ENCODE measurements around the gene ULK3. TPM values are rescaled to one million over a fixed set of nuclear protein-coding genes. Genes with fewer than 3 reads are reported as not detected.

Gene ULK3
- total and polyA plus RNA-seq, 2 donors (not counting 3 experiments of a cell fraction or from before 2014, with no cell fraction given): 36.0 to 48.6 TPM

DNA sequence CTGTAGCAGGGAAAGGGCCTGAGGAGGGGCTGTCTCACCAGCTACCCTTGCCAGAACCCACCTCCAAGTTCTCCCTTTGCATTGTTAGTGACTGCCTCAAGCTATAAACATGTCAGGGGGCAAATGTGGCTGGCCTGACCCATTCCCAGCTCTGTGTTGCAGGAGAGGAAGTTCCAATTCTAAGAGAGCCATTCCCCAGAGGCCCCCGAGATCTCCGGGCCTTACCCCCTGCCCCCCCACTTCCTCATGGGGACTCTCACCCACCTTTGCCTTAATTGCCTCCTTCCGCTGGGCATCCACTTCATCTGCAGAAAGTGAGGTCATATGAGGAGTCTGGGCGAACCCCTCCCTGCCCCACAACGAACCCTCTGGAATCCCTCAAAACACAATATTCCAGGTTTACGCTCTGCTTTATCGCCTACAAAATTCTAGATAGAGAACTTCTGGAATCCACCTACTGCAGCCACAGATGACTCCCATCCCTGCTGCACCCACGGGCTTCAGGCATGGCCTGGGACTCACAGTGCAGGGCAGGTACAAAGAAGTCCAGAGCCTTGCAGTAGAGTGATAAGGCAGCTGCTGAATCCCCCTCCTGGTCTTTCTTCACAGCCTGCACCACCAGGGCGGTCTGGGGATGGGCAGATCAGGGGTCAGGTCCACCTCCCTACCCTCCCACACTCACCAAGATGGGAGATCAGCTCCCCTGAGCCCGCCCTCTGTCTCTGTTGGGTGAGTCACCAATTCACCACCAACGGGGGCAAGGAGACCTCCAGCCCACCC, 4.0 kb downstream of the ULK3 start:
- dilution Hi-C loops (cut with MboI; ENCODE audit: extremely low pct_ligation_motif_present, low sequenced_read_pairs) (no loop called here), intact Hi-C loops (cut with micrococcal nuclease) (no loop called here)
- Histone ChIP-seq H3K36me3 (ENCODE audit: control insufficient read depth in 2 of 2, extremely low read depth in 1 of 2, insufficient read depth in 2 of 2, low read length in 2 of 2) (peaks cover 0 to 8% of the 10 kb centered on the region in 2 experiments), H3K9ac (replicated peaks; ENCODE audit: extremely low read depth, insufficient read depth, low read length) (no peak overlapping the region), H3K4me3 (replicated peaks in 1 of 3; ENCODE audit: insufficient read depth in 1 of 3, low read depth in 1 of 3, low read length in 3 of 3) (no peak overlapping the region), H2AFZ (ENCODE audit: low read depth, low read length) (no peak overlapping the region), H3K27ac (ENCODE audit: insufficient read depth, low read depth, low read length) (no peak overlapping the region), H3K79me2 (ENCODE audit: control insufficient read depth, insufficient read depth, low read length) (peaks cover 2% of the 10 kb centered on the region), H3K9me1 (replicated peaks; ENCODE audit: control insufficient read depth, extremely low read depth, insufficient read depth, low read length) (no peaks in the 10 kb centered on the region), H3K4me2 (ENCODE audit: insufficient read depth, low read length) (no peak overlapping the region), H3K9me3 (replicated peaks; ENCODE audit: control insufficient read depth, insufficient read depth, low read length) (no peaks in the 10 kb centered on the region), H4K20me1 (replicated peaks; ENCODE audit: control insufficient read depth, extremely low read depth, insufficient read depth, low read length) (no peaks in the 10 kb centered on the region), H3K4me1 (ENCODE audit: control insufficient read depth, extremely low read depth, insufficient read depth, low read length) (peaks cover 10% of the 10 kb centered on the region), H3K27me3 (ENCODE audit: control insufficient read depth in 2 of 2, insufficient read depth in 2 of 2, low read length in 2 of 2) (no peaks in the 10 kb centered on the region)
- TF ChIP-seq FOS (IDR thresholded peaks at IDR 0.05; ENCODE audit: borderline replicate concordance, insufficient read depth, low read length): no peak
- TF ChIP-seq JUN (IDR thresholded peaks at IDR 0.05; ENCODE audit: borderline replicate concordance, insufficient read depth, insufficient read length, low read depth): no peak
- no peak for TF ChIP-seq MYC (IDR thresholded peaks at IDR 0.05; ENCODE audit: low read depth, low read length)
- no peak for TF ChIP-seq EZH2 (IDR thresholded peaks at IDR 0.05; ENCODE audit: borderline replicate concordance, low read depth, low read length, severe bottlenecking)
- no peak for TF ChIP-seq POLR2A (IDR thresholded peaks at IDR 0.05; ENCODE audit: low read depth, low read length)
- TF ChIP-seq, protein P1, sequence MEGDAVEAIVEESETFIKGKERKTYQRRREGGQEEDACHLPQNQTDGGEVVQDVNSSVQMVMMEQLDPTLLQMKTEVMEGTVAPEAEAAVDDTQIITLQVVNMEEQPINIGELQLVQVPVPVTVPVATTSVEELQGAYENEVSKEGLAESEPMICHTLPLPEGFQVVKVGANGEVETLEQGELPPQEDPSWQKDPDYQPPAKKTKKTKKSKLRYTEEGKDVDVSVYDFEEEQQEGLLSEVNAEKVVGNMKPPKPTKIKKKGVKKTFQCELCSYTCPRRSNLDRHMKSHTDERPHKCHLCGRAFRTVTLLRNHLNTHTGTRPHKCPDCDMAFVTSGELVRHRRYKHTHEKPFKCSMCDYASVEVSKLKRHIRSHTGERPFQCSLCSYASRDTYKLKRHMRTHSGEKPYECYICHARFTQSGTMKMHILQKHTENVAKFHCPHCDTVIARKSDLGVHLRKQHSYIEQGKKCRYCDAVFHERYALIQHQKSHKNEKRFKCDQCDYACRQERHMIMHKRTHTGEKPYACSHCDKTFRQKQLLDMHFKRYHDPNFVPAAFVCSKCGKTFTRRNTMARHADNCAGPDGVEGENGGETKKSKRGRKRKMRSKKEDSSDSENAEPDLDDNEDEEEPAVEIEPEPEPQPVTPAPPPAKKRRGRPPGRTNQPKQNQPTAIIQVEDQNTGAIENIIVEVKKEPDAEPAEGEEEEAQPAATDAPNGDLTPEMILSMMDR (IDR thresholded peaks at IDR 0.05; ENCODE audit: extremely low read depth in 1 of 2, insufficient read depth in 1 of 2, low read depth in 1 of 2, low read length in 2 of 2): no peak
- TF ChIP-seq GATA2 (IDR thresholded peaks at IDR 0.05; ENCODE audit: insufficient read depth, insufficient read length, low read depth, low read length): no peak
- TF ChIP-seq, protein P2, sequence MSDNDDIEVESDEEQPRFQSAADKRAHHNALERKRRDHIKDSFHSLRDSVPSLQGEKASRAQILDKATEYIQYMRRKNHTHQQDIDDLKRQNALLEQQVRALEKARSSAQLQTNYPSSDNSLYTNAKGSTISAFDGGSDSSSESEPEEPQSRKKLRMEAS (IDR thresholded peaks at IDR 0.05; ENCODE audit: insufficient read depth, insufficient read length): no peak
- TF ChIP-seq POLR2AphosphoS5 (IDR thresholded peaks at IDR 0.05; ENCODE audit: insufficient read depth, low read depth, low read length): no peak
- ChIA-PET CTCF (interaction anchor here (1.2 to 1.5 kb wide), 2 partner anchors 63 to 112 kb away, joined by 3 to 5 read pairs; no protein-coding TSS in a partner anchor), POLR2A (no interaction called here)
- FAIRE-seq (no peak), DNase-seq (ENCODE audit: low read depth, low spot score) (no peak)
- no TSS peak for BruUV-seq (replicated peaks)

Measured in endothelial cell of umbilical vein (primary cell).